Ramos (cell line): ENCODE data around the gene CTTN.

Experiments
- in situ Hi-C: fragments of 300-500 bp; cut with MboI; formaldehyde crosslinking; loops from one replicate; pipeline ENCODE4 v1.14.3; 2022; ENCODE audit warnings: low sequenced_read_pairs; ENCODE audit not compliant: unreplicated experiment

CTTN gene

DNA sequence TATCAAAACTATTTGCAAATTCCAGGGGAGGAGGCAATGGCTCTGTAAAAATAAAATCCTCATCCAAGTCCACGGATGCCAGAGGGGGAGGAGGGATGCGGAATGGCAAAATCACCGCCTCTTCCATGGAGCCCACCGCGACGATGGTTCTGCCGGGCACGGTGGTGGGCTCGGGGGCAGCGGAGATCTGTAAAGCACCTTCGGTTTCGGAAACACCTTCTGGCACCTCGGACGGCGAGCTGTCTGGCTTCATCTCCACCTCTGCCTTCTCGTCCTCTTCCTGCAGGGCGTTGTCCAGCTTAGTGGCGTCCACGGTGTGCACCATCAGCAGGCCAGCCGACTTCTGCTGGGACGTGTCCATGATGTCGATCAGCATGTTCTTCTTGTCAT is 87.7 kb downstream of the CTTN start:
- in situ Hi-C loops = no loop called here
